Activated CD4-positive, alpha-beta T cell treated with anti-CD3 and anti-CD28 coated beads for 36 hours (primary cell): ENCODE measurements around the gene TST. TPM values are rescaled to one million over a fixed set of nuclear protein-coding genes. Genes with fewer than 3 reads are reported as not detected.

Experiments used
- ATAC-seq: fragments of 200-7000 bp; cut with Tn5 transposase; one replicate; pipeline ENCODE4 v1.10.0; 2021; ENCODE audit warnings: mild to moderate bottlenecking, moderate library complexity
- CTCF ChIA-PET: fragments of 350-600 bp; sonication (Branson Sonifier 250); formaldehyde crosslinking; loops from one replicate; lab custom pipeline; 2021; ENCODE audit warnings: antibody characterized with exemption; lab: Charles Lee
- POLR2A ChIA-PET: fragments of 350-600 bp; sonication (Branson Sonifier 250); formaldehyde crosslinking; loops from one replicate; lab custom pipeline; 2021; ENCODE audit warnings: antibody characterized with exemption, inconsistent platforms; lab: Charles Lee
- DNase-seq: peaks from one replicate; pipeline ENCODE4 v3.0.0-alpha.2; 2020
- H3K27ac Mint-ChIP-seq: one replicate; pipeline ENCODE4 v1.8.0; 2021; ENCODE audit warnings: mixed read lengths
- H3K27me3 Mint-ChIP-seq: one replicate; pipeline ENCODE4 v1.8.0; 2021; ENCODE audit warnings: mixed read lengths
- H3K36me3 Mint-ChIP-seq: one replicate; pipeline ENCODE4 v1.8.0; 2021; ENCODE audit warnings: low read depth, mixed read lengths
- H3K4me1 Mint-ChIP-seq: one replicate; pipeline ENCODE4 v1.8.0; 2021; ENCODE audit warnings: mixed read lengths
- H3K4me3 Mint-ChIP-seq: one replicate; pipeline ENCODE4 v1.8.0; 2021; ENCODE audit warnings: mild to moderate bottlenecking, moderate library complexity, mixed read lengths
- H3K9me3 Mint-ChIP-seq: one replicate; pipeline ENCODE4 v1.8.0; 2021; ENCODE audit warnings: low read depth, mixed read lengths
- intact Hi-C, 2 experiments: fragments of 100-400 bp; cut with DNase I in 1 of 2; cut with micrococcal nuclease in 1 of 2; formaldehyde crosslinking; loops; one replicate each; pipeline versions ENCODE4 v1.14.2 to v1.15.1; 2022 to 2024; cut with DNase I, micrococcal nuclease
- total RNA-seq, 2 experiments: library from RNA; stranded (reverse); gene quantifications; one replicate each; pipeline ENCODE4 v1.2.3, GENCODE V29; 2021

TST gene
- total RNA-seq, 2 experiments from 2014 or later, result 1.8 to 2.1 TPM

GRCh38 chr22:37061611-37062375, 42.5 kb upstream of the TST start:
- ATAC-seq (no peak), DNase-seq (no peak)
- Mint-ChIP-seq H3K27ac (peak overlapping the region; percentile 5), H3K27me3 (no peaks in the 10 kb centered on the region), H3K36me3 (peaks cover 34% of the 10 kb centered on the region), H3K4me3 (no peak overlapping the region), H3K9me3 (no peaks in the 10 kb centered on the region), H3K4me1 (peaks cover 34% of the 10 kb centered on the region)
- intact Hi-C loops, result loop anchor here in 1 of 2 experiments (1.0 kb wide), 2 partner anchors 61 to 102 kb away; no protein-coding TSS in a partner anchor
- POLR2A ChIA-PET, result interaction anchor here (0.5 to 1.1 kb wide), 2 partner anchors 10 to 21 kb away, joined by 3 to 9 read pairs; partner anchors contain the start of gene KCTD17
- CTCF ChIA-PET, result interaction anchor here (1.0 to 1.7 kb wide), 4 partner anchors 17 to 206 kb away, joined by 4 to 7 read pairs (median 4); no protein-coding TSS in a partner anchor

- Mint-ChIP-seq H3K4me3 (peak overlapping the region; percentile 66), H3K27me3 (no peaks in the 10 kb centered on the region), H3K9me3 (no peaks in the 10 kb centered on the region), H3K27ac (peak overlapping the region; percentile 80), H3K36me3 (peaks cover 34% of the 10 kb centered on the region), H3K4me1 (peaks cover 34% of the 10 kb centered on the region)
- peak; percentile 85 for ATAC-seq
- POLR2A ChIA-PET, result interaction anchor here (0.5 to 1.1 kb wide), 3 partner anchors 9 to 20 kb away, joined by 3 to 9 read pairs (median 3); partner anchors contain the start of gene KCTD17
- peak; percentile 90 for DNase-seq
- intact Hi-C loops, result loop anchor here in 1 of 2 experiments (1.0 kb wide), 2 partner anchors 61 to 102 kb away; no protein-coding TSS in a partner anchor
- CTCF ChIA-PET, result interaction anchor here (0.5 to 1.7 kb wide), 6 partner anchors 16 to 780 kb away, joined by 3 to 7 read pairs (median 4); no protein-coding TSS in a partner anchor
Measured at GRCh38 chr22:37060801-37061610, 41.8 kb upstream of the TST start.

GRCh38 chr22:37059876-37060449, 40.7 kb upstream of the TST start:
- CTCF ChIA-PET, result interaction anchor here (0.6 kb wide), 2 partner anchors 36 to 54 kb away, joined by 3 to 5 read pairs; no protein-coding TSS in a partner anchor
- peak overlapping the region; percentile 66 for H3K4me3 Mint-ChIP-seq
- H3K36me3 Mint-ChIP-seq, result peaks cover 34% of the 10 kb centered on the region
- intact Hi-C loops, result no loop called here
- no peaks in the 10 kb centered on the region for H3K9me3 Mint-ChIP-seq
- POLR2A ChIA-PET, result no interaction called here
- no peaks in the 10 kb centered on the region for H3K27me3 Mint-ChIP-seq
- DNase-seq (peak; percentile 57), ATAC-seq (peak; percentile 55)
- H3K4me1 Mint-ChIP-seq, result peaks cover 34% of the 10 kb centered on the region
- peak overlapping the region; percentile 79 for H3K27ac Mint-ChIP-seq

GRCh38 chr22:37058917-37059701, 39.9 kb upstream of the TST start:
- POLR2A ChIA-PET, result no interaction called here
- H3K9me3 Mint-ChIP-seq, result no peaks in the 10 kb centered on the region
- CTCF ChIA-PET, result interaction anchor here (0.6 kb wide), 3 partner anchors 35 to 277 kb away, joined by 3 to 5 read pairs (median 3); no protein-coding TSS in a partner anchor
- H3K27ac Mint-ChIP-seq, result no peak overlapping the region
- ATAC-seq (no peak), DNase-seq (no peak)
- no peaks in the 10 kb centered on the region for H3K27me3 Mint-ChIP-seq
- intact Hi-C loops, result no loop called here
- peaks cover 28% of the 10 kb centered on the region for H3K36me3 Mint-ChIP-seq
- no peak overlapping the region for H3K4me3 Mint-ChIP-seq
- peaks cover 34% of the 10 kb centered on the region for H3K4me1 Mint-ChIP-seq

GRCh38 chr22:37057796-37058510, 38.7 kb upstream of the TST start:
- no peak for DNase-seq
- CTCF ChIA-PET, result no interaction called here
- ATAC-seq, result no peak
- Mint-ChIP-seq H3K4me3 (no peak overlapping the region), H3K27me3 (no peaks in the 10 kb centered on the region), H3K36me3 (peaks cover 26% of the 10 kb centered on the region), H3K4me1 (peaks cover 33% of the 10 kb centered on the region), H3K9me3 (no peaks in the 10 kb centered on the region), H3K27ac (no peak overlapping the region)
- intact Hi-C loops, result no loop called here
- POLR2A ChIA-PET, result no interaction called here

GRCh38 chr22:37057226-37057625, 38.0 kb upstream of the TST start:
- POLR2A ChIA-PET, result no interaction called here

GRCh38 chr22:37056246-37056645, 37.0 kb upstream of the TST start:
- ATAC-seq (no peak), DNase-seq (no peak)
- H3K4me1 Mint-ChIP-seq, result peaks cover 22% of the 10 kb centered on the region
- no peaks in the 10 kb centered on the region for H3K9me3 Mint-ChIP-seq
- no peak overlapping the region for H3K4me3 Mint-ChIP-seq
- ChIA-PET POLR2A (no interaction called here), CTCF (interaction anchor here (0.6 to 1.7 kb wide), 5 partner anchors 11 to 369 kb away, joined by 3 to 8 read pairs (median 4); partner anchors contain the start of gene IL2RB)
- H3K27ac Mint-ChIP-seq, result no peak overlapping the region
- H3K36me3 Mint-ChIP-seq, result peaks cover 23% of the 10 kb centered on the region
- no peaks in the 10 kb centered on the region for H3K27me3 Mint-ChIP-seq
- intact Hi-C loops, result no loop called here

More at GRCh38 chr22:37057226-37057625, 38.0 kb upstream of the TST start:
- no peaks in the 10 kb centered on the region for H3K9me3 Mint-ChIP-seq
- intact Hi-C loops, result no loop called here
- CTCF ChIA-PET, result no interaction called here
- H3K4me1 Mint-ChIP-seq, result peaks cover 30% of the 10 kb centered on the region
- H3K27ac Mint-ChIP-seq, result no peak overlapping the region
- DNase-seq (no peak), ATAC-seq (no peak)
- H3K27me3 Mint-ChIP-seq, result no peaks in the 10 kb centered on the region
- no peak overlapping the region for H3K4me3 Mint-ChIP-seq
- peaks cover 26% of the 10 kb centered on the region for H3K36me3 Mint-ChIP-seq

GRCh38 chr22:37054600-37055365, 35.5 kb upstream of the TST start:
- Mint-ChIP-seq H3K4me1 (peaks cover 7% of the 10 kb centered on the region), H3K4me3 (no peak overlapping the region), H3K27ac (no peak overlapping the region), H3K27me3 (no peaks in the 10 kb centered on the region), H3K9me3 (no peaks in the 10 kb centered on the region), H3K36me3 (peaks cover 12% of the 10 kb centered on the region)
- no peak for ATAC-seq
- POLR2A ChIA-PET, result no interaction called here
- CTCF ChIA-PET, result interaction anchor here (0.5 to 1.7 kb wide), 6 partner anchors 10 to 1823 kb away, joined by 3 to 8 read pairs (median 3); no protein-coding TSS in a partner anchor
- intact Hi-C loops, result loop anchor here in 1 of 2 experiments (5.0 kb wide), 1 partner anchor 277 kb away; the partner anchor contains the start of gene IFT27
- DNase-seq, result no peak

- POLR2A ChIA-PET, result no interaction called here
- DNase-seq (no peak), ATAC-seq (no peak)
- Mint-ChIP-seq H3K27ac (no peak overlapping the region), H3K36me3 (peaks cover 9% of the 10 kb centered on the region), H3K4me1 (peaks cover 6% of the 10 kb centered on the region), H3K27me3 (no peaks in the 10 kb centered on the region), H3K4me3 (no peak overlapping the region), H3K9me3 (no peaks in the 10 kb centered on the region)
- CTCF ChIA-PET, result interaction anchor here (0.6 to 0.7 kb wide), 2 partner anchors 144 to 1822 kb away, joined by 3 to 4 read pairs; no protein-coding TSS in a partner anchor
- intact Hi-C loops, result loop anchor here in 1 of 2 experiments (5.0 kb wide), 1 partner anchor 277 kb away; the partner anchor contains the start of gene IFT27
Measured at GRCh38 chr22:37054056-37054395, 34.8 kb upstream of the TST start.
